Breast epithelium (tissue), 4 donors: Measurements from ENCODE around the gene TNFAIP8L3. TPM values are rescaled to one million over a fixed set of nuclear protein-coding genes. Genes with fewer than 3 reads are reported as not detected.

Experiments used
- DNase-seq, 2 donors: peaks; one replicate each; pipeline ENCODE4 v3.0.0-alpha.2; 2019; ENCODE audit warnings: low spot score in 2 of 2
- H3K27ac ChIP-seq, 2 donors: fragments of 200-600 bp; sonication (generic) in 1 of 2; one replicate each; pipeline ENCODE4 v1.5.1; 2016 to 2019; ENCODE audit warnings: mild to moderate bottlenecking in 1 of 2
- H3K27me3 ChIP-seq, 2 donors: fragments of 200-600 bp; sonication (generic) in 1 of 2; one replicate each; pipeline versions ENCODE4 v1.5.1 to v1.6.0; 2017 to 2019; ENCODE audit warnings: control low read depth in 1 of 2, mild to moderate bottlenecking in 1 of 2
- H3K36me3 ChIP-seq: fragments of 200-600 bp; one replicate; pipeline ENCODE4 v1.5.1; 2019
- H3K4me1 ChIP-seq, 2 donors: fragments of 200-600 bp; sonication (generic); one replicate each; pipeline ENCODE4 v1.5.1; 2016 to 2019; ENCODE audit warnings: control low read depth in 1 of 2
- H3K4me3 ChIP-seq, 3 donors: fragments of 200-600 bp; sonication (generic); 1 replicate in 2 of 3; 2 replicates in 1 of 3; pipeline ENCODE4 v1.5.1; 2016 to 2019; ENCODE audit warnings: mild to moderate bottlenecking in 3 of 3, moderate library complexity in 2 of 3
- H3K9me3 ChIP-seq, 2 donors: fragments of 200-600 bp; sonication (generic) in 1 of 2; one replicate each; pipeline ENCODE4 v1.5.1; 2016 to 2019; ENCODE audit warnings: control low read depth in 1 of 2
- POLR2A ChIP-seq: fragments of 450-650 bp; IDR thresholded peaks from one replicate; pipeline ENCODE4 v1.6.1; 2016; ENCODE audit warnings: antibody characterized with exemption, mild to moderate bottlenecking, moderate library complexity
- POLR2AphosphoS5 ChIP-seq, 3 donors: sonication (generic); formaldehyde crosslinking; IDR thresholded peaks; one replicate each; pipeline ENCODE4 v1.6.1; 2017; ENCODE audit warnings: antibody characterized with exemption in 3 of 3
- intact Hi-C: fragments of 100-400 bp; cut with DNase I; formaldehyde crosslinking; loops from one replicate; pipeline ENCODE4 v1.15.1; 2023; ENCODE audit warnings: low total_unique reads
- total RNA-seq, 3 donors: library from RNA; depleted of rRNA; stranded (reverse); fragments of >200 nt; gene quantifications; one replicate each; pipeline ENCODE4 v1.1.0, GENCODE V29; 2016
- TF ChIP-seq, protein P1 (sequence below), 3 donors: fragments of 450-650 bp; IDR thresholded peaks; one replicate each; pipeline ENCODE4 v1.5.1; 2016 to 2017; ENCODE audit warnings: antibody characterized with exemption in 3 of 3, mild to moderate bottlenecking in 3 of 3, moderate library complexity in 3 of 3

Gene TNFAIP8L3
- total RNA-seq, 3 donors from 2014 or later = 2.5 to 4.3 (median 4.0) TPM

- Histone ChIP-seq H3K27me3 (no peaks in the 10 kb centered on the region), H3K9me3 (no peaks in the 10 kb centered on the region), H3K4me3 (no peak overlapping the region), H3K27ac (no peak overlapping the region), H3K4me1 (no peaks in the 10 kb centered on the region), H3K36me3 (no peaks in the 10 kb centered on the region)
- intact Hi-C loops = no loop called here
- TF ChIP-seq, protein P1, sequence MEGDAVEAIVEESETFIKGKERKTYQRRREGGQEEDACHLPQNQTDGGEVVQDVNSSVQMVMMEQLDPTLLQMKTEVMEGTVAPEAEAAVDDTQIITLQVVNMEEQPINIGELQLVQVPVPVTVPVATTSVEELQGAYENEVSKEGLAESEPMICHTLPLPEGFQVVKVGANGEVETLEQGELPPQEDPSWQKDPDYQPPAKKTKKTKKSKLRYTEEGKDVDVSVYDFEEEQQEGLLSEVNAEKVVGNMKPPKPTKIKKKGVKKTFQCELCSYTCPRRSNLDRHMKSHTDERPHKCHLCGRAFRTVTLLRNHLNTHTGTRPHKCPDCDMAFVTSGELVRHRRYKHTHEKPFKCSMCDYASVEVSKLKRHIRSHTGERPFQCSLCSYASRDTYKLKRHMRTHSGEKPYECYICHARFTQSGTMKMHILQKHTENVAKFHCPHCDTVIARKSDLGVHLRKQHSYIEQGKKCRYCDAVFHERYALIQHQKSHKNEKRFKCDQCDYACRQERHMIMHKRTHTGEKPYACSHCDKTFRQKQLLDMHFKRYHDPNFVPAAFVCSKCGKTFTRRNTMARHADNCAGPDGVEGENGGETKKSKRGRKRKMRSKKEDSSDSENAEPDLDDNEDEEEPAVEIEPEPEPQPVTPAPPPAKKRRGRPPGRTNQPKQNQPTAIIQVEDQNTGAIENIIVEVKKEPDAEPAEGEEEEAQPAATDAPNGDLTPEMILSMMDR (IDR thresholded peaks at IDR 0.05) = no peak
- no peak for TF ChIP-seq POLR2A
- no peak for TF ChIP-seq POLR2AphosphoS5 (IDR thresholded peaks at IDR 0.05)
- DNase-seq = no peak
Measured at GRCh38 chr15:51074926-51075325, 19.8 kb downstream of the TNFAIP8L3 start.

DNA sequence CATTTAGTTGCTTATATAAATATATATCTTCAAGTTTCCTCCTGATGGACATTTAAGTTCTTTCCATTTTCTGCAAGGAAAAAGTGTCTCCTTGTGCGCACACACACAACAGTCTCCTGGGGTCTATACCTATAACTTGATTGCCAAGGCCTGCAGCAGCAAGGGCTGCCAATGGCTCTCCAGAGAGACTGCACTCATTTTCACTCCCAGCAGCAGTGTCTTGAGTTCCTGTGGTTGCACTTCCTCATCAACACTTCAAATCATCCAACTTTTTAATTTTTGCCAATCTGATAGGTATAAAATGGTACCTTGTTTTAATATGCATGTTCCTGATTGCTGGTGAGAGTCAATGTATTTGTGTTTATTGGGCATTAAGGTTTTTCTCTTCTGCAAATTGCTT is 23.1 kb downstream of the TNFAIP8L3 start:
- no peak for DNase-seq
- H3K27ac ChIP-seq = no peak overlapping the region
- no peak for TF ChIP-seq POLR2AphosphoS5 (IDR thresholded peaks at IDR 0.05)
- TF ChIP-seq POLR2A = no peak
- TF ChIP-seq, protein P1 (IDR thresholded peaks at IDR 0.05) = no peak
- no peak overlapping the region for H3K4me3 ChIP-seq
- intact Hi-C loops = no loop called here
- H3K36me3 ChIP-seq = no peaks in the 10 kb centered on the region
- H3K4me1 ChIP-seq = no peaks in the 10 kb centered on the region
- H3K9me3 ChIP-seq = no peaks in the 10 kb centered on the region
- no peaks in the 10 kb centered on the region for H3K27me3 ChIP-seq

GRCh38 chr15:51069983-51070382 is 24.7 kb downstream of the TNFAIP8L3 start:
- no peak for DNase-seq
- no peaks in the 10 kb centered on the region for H3K4me1 ChIP-seq
- TF ChIP-seq, protein P1 (IDR thresholded peaks at IDR 0.05) = no peak
- TF ChIP-seq POLR2AphosphoS5 (IDR thresholded peaks at IDR 0.05) (no peak), POLR2A (no peak)
- H3K27ac ChIP-seq = no peak overlapping the region
- intact Hi-C loops = no loop called here
- H3K27me3 ChIP-seq = no peaks in the 10 kb centered on the region
- H3K36me3 ChIP-seq = no peaks in the 10 kb centered on the region
- H3K4me3 ChIP-seq = no peak overlapping the region
- H3K9me3 ChIP-seq = no peaks in the 10 kb centered on the region

- no peak overlapping the region for H3K27ac ChIP-seq
- no peaks in the 10 kb centered on the region for H3K27me3 ChIP-seq
- no peaks in the 10 kb centered on the region for H3K4me1 ChIP-seq
- H3K4me3 ChIP-seq = no peak overlapping the region
- H3K9me3 ChIP-seq = no peaks in the 10 kb centered on the region
- no peaks in the 10 kb centered on the region for H3K36me3 ChIP-seq
- TF ChIP-seq, protein P1 (IDR thresholded peaks at IDR 0.05) = no peak
- no peak for TF ChIP-seq POLR2AphosphoS5 (IDR thresholded peaks at IDR 0.05)
- no peak for TF ChIP-seq POLR2A
- intact Hi-C loops = no loop called here
- DNase-seq = no peak
Measured at GRCh38 chr15:51067510-51067909, 27.2 kb downstream of the TNFAIP8L3 start.

- Histone ChIP-seq H3K4me3 (no peak overlapping the region), H3K9me3 (no peaks in the 10 kb centered on the region), H3K36me3 (no peaks in the 10 kb centered on the region), H3K4me1 (no peaks in the 10 kb centered on the region), H3K27ac (no peak overlapping the region), H3K27me3 (no peaks in the 10 kb centered on the region)
- no peak for DNase-seq
- intact Hi-C loops = no loop called here
- TF ChIP-seq POLR2A = no peak
- TF ChIP-seq, protein P1 (IDR thresholded peaks at IDR 0.05) = no peak
- no peak for TF ChIP-seq POLR2AphosphoS5 (IDR thresholded peaks at IDR 0.05)
Measured at GRCh38 chr15:51065781-51066180, 28.9 kb downstream of the TNFAIP8L3 start.
